Right kidney (tissue), 1 donor: ENCODE measurements around the gene RIPPLY2.
"Not testable (repeated sequence)": the region's sequence is repeated elsewhere in the genome, so short reads cannot be mapped to it uniquely, and the experiment has no call there.

Experiments
- DNase-seq: peaks from one replicate; pipeline ENCODE4 v3.0.0-alpha.2; 2016

The RIPPLY2 gene

GRCh38 chr6:83860359-83860755 is 7.2 kb downstream of the RIPPLY2 start:
- DNase-seq: no peak

DNA sequence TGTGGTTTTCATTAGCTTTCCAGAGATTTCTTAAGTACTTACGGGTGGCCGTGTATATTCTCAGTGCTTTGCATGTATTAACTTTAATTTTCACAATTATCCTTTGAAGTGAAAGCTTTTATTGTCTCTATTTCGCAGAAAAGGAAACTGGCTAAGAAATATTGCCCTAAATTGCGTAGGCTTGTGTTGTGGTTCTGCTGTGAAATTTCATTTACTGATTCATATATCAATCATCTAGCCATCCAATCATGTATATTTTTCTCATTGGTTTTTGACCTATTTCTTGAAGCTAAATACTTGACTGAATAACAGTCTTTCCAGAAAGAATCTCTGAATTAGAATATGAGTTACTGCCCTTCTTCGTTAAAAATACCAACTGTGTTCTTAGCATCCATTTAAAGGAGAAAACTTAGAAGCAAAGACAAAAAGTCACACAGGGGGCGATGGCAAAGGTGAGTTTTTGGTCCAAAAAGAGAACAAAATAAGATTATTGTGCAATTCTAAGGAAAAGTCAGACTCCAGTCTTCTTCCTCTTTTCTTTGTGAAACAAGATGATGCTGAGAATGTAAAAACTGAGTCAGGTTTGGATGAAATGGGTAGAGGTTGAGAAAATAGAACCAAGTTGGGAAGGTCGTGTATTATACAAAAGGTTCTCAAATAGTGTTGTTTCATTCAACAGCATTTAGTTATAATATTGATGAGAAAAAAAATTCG is 7.8 kb downstream of the RIPPLY2 start:
- DNase-seq: no peak

- DNase-seq: no peak
Observed at GRCh38 chr6:83862776-83863471, 9.8 kb downstream of the RIPPLY2 start.

DNA sequence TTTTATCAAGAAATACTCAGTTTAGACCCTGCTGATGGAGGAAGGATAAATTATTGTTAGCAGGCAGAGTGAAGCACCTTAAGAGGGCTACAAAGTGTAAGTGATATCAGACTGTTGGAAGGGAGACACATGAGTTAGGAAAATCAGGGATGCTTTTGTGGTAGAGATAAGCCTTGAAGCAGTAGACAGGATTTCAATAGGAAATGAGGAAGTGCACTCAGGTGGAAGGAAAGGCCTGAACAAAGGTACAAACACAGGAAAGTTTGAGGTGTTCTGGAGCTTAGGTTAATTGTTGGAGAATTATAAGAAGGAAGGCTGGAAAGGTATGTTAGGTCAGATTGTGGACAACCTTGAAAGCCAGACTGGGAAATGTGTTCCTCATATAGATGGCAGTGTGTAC is 13.9 kb downstream of the RIPPLY2 start:
- no peak for DNase-seq

DNA sequence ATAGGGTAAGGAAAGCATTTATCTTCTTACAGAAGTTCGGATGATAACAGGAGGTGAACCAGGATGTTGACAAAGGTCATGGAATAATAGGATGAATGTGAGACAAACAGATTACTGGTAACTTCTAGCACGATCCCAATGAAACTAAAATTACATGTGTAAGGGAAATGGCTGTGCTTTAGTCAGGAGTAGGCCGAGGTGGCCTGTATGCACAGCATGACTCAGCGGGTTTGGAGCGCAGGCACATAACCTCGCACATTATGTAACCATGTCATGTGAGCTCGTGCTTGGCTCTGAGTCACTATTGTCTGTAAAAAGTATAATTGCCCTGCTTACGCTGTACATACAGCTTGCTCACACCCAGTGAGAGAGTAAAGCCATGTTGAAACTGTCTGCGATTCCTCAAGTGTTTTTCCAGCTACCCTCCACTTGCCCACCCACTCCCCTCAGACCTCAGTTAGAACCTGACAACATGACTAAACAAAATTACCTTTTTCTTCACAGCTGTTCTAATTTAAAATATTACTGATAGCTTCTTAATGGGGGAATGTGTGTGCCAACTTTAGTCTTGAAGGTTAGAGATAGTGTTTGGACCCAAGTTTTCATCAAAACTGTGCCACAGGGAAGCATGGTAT is 14.5 kb downstream of the RIPPLY2 start:
- no peak for DNase-seq

DNA sequence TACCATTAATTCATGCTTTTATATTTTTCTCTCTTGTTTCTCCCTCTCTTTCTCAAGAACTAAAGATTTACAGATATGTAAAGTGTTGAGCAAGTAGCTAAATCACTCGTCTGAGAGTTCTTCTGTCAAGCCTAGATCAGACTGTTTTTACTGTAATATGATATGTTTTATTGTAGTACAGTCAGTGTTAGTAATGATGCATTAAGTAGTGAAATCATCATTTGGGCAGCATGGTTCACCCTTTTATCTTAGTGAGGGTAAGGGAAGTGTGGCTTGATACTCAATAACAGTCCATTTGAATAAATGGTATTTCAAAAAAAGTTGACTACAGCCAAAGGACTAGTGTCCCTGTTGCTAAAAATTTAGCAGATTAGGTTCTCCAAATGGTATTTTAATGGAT is 15.5 kb downstream of the RIPPLY2 start:
- no peak for DNase-seq

DNA sequence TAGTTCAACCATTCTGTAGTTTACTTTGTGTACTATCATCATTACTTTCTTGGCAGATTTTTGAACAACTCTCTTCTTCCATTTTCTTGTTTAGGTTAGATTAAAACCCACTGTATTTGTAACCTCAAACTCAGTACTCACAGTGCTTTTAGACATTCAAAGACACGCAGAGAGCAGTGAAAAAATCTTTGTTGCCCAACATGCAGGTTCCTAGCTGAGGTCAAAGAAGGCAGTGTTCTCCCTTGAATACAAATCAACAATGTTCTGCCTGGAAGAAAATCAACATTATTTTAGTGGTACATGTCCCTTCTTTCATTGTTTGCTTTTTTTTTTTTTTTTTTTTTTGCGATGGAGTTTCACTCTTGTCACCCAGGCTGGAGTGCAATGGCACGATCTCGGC is 17.5 kb downstream of the RIPPLY2 start:
- no peak for DNase-seq

GRCh38 chr6:83872386-83873118 is 19.4 kb downstream of the RIPPLY2 start:
- DNase-seq: no peak

- no peak for DNase-seq
Observed at GRCh38 chr6:83873869-83874268, 20.7 kb downstream of the RIPPLY2 start.

GRCh38 chr6:83875843-83876242 is 22.7 kb downstream of the RIPPLY2 start:
- DNase-seq: no peak

- DNase-seq: no peak
Observed at GRCh38 chr6:83878902-83879644, 25.9 kb downstream of the RIPPLY2 start.

GRCh38 chr6:83879746-83880145 is 26.6 kb downstream of the RIPPLY2 start:
- no peak for DNase-seq

DNA sequence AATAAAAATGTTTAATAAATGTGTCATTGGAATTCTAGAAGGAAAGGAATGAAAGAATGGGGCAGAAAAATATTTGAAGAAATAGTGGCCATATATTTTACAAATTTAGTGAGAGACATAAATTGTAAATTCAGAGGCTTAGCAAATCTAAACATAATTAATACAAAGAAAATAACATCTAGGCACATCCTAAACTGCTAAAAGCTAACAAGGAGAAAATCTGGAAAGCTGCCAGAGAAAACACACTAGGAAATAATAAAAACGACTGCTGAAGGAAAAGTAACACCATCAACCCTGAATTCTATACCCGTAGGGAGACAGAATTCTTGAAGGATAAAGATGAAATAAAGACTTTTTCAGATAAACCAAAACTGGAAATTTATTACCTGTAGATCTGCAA is 30.1 kb downstream of the RIPPLY2 start:
- DNase-seq: no peak

DNA sequence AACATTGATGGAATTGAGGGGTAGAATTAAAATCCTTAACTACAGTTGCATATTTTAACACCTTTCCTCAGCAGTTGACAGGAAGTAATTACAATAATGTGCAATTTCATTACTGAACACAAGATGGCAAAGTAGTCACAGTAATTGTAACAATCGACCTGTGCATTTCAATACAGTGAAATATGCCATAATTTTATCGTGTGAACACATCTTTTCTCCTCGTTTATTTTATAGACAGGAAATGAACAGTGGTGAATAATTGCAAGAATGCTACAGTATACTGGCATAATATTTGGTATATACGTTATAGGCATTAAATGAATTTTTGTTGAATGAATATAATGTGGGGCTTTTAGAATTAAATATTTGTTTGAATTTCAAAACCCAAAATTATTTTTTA is 31.4 kb downstream of the RIPPLY2 start:
- peak; percentile 4 for DNase-seq

- DNase-seq: no peak
Observed at GRCh38 chr6:83885984-83886383, 32.8 kb downstream of the RIPPLY2 start.

GRCh38 chr6:83889621-83890020 is 36.5 kb downstream of the RIPPLY2 start:
- no peak for DNase-seq

DNA sequence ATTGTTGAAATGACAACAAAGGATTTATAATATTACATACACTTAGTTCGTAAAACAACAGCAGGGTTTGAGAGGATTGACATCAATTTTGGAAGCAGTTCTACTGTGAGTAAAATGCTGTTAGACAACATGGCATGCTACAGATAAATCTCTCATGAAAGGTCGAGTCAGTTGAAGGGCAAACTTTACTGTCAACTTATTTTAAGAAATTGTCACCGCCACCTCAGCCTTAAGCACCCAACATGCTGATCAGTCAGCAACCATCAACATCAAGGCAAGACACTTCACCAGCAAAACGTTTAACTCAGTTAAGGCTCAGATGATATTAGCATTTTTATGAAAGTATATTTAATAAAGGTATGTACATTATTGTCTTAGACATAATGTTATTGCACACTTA is 37.4 kb downstream of the RIPPLY2 start:
- DNase-seq: no peak

DNA sequence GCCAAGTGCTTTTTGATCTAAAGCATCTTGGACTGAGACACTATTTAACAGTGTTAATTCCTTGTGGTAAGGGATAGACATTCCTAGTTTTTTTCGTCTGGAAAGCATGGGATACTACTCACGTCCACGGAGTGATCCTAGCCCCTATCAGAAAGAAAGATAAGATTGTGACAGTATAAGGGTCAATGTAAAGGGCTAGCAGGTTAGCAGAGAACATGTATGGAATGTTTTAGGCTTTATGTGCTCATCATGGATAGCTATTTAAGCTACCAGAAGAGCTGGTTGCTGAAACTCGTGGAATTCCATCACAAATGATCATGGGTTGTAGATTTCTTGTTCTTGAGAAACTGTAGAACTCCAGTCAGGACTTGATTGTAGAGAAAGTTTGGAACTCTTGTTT is 38.4 kb downstream of the RIPPLY2 start:
- DNase-seq: no peak

- no peak for DNase-seq
Observed at GRCh38 chr6:83893024-83893423, 39.9 kb downstream of the RIPPLY2 start.

- DNase-seq: not testable (repeated sequence)
Observed at GRCh38 chr6:83897094-83897493, 43.9 kb downstream of the RIPPLY2 start.

DNA sequence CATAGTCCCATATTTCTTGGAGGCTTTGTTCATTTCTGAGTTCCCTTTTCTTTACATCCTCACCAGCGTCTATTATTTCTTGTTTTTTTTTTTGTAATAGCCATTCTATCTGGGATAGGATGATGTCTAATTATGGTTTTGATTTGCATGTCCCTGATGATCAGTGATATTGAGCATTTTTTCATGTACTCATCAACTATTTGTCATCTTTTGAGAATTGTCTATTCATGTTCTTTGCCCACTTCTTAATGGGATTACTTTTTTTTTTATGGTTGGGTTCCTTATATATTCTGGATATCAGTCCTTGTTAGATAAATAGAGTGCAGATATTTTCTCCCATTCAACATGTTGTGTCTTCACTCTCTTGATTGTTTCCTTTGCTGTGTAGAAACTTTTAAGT is 48.5 kb downstream of the RIPPLY2 start:
- DNase-seq: no peak

DNA sequence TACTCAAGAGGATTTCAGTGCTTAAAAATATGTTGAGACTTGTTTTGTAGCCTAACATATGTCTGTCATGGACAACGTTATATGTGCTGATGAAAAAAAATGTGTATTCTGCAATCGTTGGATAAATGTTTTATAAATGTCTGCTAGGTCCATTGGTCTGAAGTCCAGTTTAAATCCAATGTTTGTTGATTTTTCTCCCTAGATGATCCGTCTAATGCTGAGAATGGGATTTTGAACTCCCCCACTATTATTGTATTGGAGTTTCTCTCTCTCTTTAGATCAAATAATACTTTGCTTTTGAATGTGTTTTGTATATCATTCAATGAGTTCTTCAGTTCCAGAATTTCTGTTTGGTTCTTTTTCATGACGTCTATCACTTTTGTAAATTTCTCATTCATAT is 51.2 kb downstream of the RIPPLY2 start:
- DNase-seq: no peak
